22Rv1 (cell line): ENCODE results near the gene INAFM2.
A peak's percentile ranks its signal among the peaks of the same experiment; 100 is the strongest.

Experiments
- H3K27ac ChIP-seq: fragments of 450-650 bp; 2 replicates; pipeline ENCODE4 v1.5.1; 2017
- CTCF ChIP-seq: fragments of 450-650 bp; IDR thresholded peaks from 2 replicates; pipeline ENCODE4 v1.5.1; 2017; ENCODE audit warnings: mild to moderate bottlenecking
- ZFX ChIP-seq: fragments of 450-650 bp; IDR thresholded peaks from 2 replicates; pipeline ENCODE4 v1.6.1; 2017; ENCODE audit warnings: antibody characterized with exemption, borderline replicate concordance

INAFM2 gene

GRCh38 chr15:40334941-40335795 lies 11.7 kb downstream of the INAFM2 start:
- no peak overlapping the region for H3K27ac ChIP-seq
- TF ChIP-seq CTCF: no peak
- no peak for TF ChIP-seq ZFX

- TF ChIP-seq CTCF (no peak), ZFX (no peak)
- no peak overlapping the region for H3K27ac ChIP-seq
Observed at GRCh38 chr15:40335938-40336743, 12.6 kb downstream of the INAFM2 start.

- TF ChIP-seq CTCF: no peak; the same call in 1 of the 2 replicates
- no peak for TF ChIP-seq ZFX
- no peak overlapping the region for H3K27ac ChIP-seq
Observed at GRCh38 chr15:40336744-40337122, 13.2 kb downstream of the INAFM2 start.

- no peak overlapping the region for H3K27ac ChIP-seq
- TF ChIP-seq ZFX (no peak), CTCF (no peak)
Observed at GRCh38 chr15:40337597-40337996, 14.1 kb downstream of the INAFM2 start.

- H3K27ac ChIP-seq: no peak overlapping the region
Observed at GRCh38 chr15:40338041-40338657, 14.7 kb downstream of the INAFM2 start.

GRCh38 chr15:40338921-40339620 lies 15.6 kb downstream of the INAFM2 start:
- no peak for TF ChIP-seq ZFX
- no peak for TF ChIP-seq CTCF
- H3K27ac ChIP-seq: no peak overlapping the region

More at GRCh38 chr15:40338041-40338657, 14.7 kb downstream of the INAFM2 start:
- TF ChIP-seq CTCF (peak; percentile 84), ZFX (no peak)
